GM21529 (cell line): ENCODE measurements around the gene ACOT9.
"Not testable (repeated sequence)": the region's sequence is repeated elsewhere in the genome, so short reads cannot be mapped to it uniquely, and the experiment has no call there.

Experiments
- ATAC-seq: cut with Tn5 transposase; IDR thresholded peaks from one replicate; pipeline ENCODE4 v1.9.1; 2021; ENCODE audit not compliant: unreplicated experiment

ACOT9 gene

DNA sequence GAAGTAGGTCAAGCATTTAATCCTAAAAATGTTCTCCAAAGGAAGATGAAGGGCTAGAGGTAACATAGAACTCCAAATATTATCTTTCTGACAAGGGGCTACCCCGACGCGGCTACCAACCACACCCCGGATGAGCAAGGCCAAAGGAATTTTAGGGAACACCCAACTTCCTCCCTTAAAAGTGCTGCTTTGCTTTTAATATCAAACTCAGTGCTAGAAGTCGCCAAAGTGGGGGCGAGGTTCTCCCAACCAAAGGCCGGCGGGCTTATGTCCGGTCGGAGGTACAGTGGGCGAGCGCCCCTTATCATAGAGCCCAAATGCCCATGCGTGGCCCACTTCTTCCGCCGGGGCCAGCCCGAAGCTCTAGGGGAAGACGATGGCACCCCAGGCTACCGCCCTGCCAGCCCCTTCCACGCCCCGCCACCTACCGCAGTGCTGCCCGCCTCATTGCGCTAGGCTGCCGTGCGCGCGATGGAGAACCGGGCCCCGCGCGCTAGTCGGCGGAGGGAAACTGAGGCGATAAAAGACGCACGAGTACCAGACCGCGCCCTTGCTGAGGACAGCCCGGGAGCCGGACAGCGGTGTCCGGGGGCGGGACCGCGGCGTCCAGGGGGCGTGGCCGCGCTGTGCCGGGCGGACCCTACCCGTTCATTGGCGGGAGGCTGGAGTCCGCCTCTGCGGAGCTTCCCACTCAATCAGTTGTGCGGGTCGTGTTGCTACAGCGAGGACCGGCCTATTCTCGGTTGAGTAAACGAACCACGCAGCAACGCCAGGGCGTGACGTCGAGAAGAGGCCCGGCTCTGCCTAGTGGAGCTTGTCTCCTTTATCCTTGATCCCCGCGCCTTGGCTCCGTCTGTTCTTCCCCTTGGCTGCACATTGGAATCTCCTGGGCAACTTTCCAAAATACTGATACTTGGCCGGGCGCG, at the start of gene ACOT9:
Gene ACOT9, minus strand, starts transcription at position 580 of the 926 bp plus-strand sequence. Its CDS starts 132 bp downstream, at position 448.
- ATAC-seq: peak; percentile 96

- ATAC-seq: no peak
Measured at GRCh38 chrX:23790155-23790497, 47.0 kb upstream of the ACOT9 start.

- no peak for ATAC-seq
Measured at GRCh38 chrX:23789386-23790154, 46.5 kb upstream of the ACOT9 start.

GRCh38 chrX:23788946-23789345, 45.9 kb upstream of the ACOT9 start:
- no peak for ATAC-seq

- ATAC-seq: no peak
Measured at GRCh38 chrX:23788521-23788920, 45.4 kb upstream of the ACOT9 start.

DNA sequence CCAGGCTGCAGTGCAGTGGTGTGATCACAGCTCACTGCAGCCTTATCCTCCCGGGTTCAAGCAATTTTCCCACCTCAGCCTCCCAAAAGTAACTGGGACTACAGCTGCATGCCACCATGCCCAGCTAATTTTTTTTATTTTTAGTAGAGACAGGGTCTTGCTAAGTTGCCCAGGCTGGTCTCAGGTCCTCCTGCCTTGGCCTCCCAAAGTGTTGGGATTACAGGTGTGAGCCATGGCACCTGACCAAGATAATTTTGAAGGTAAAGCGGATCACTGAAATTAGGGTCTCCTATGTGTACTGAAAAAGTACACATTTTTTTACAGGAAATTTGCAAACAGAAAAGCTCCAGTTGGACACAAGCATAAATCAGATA, 44.7 kb upstream of the ACOT9 start:
- ATAC-seq: no peak

GRCh38 chrX:23786268-23786815, 43.3 kb upstream of the ACOT9 start:
- no peak for ATAC-seq

DNA sequence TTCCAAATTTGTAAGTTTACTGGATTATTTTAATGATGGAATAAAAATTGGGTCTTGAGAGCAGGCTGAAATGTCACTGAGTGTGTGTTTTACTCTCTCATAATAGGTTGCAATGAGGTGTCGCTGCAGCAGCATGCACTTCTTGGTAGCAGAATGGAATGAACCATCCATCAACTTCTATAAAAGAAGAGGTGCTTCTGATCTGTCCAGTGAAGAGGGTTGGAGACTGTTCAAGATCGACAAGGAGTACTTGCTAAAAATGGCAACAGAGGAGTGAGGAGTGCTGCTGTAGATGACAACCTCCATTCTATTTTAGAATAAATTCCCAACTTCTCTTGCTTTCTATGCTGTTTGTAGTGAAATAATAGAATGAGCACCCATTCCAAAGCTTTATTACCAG, 42.5 kb upstream of the ACOT9 start:
- no peak for ATAC-seq

DNA sequence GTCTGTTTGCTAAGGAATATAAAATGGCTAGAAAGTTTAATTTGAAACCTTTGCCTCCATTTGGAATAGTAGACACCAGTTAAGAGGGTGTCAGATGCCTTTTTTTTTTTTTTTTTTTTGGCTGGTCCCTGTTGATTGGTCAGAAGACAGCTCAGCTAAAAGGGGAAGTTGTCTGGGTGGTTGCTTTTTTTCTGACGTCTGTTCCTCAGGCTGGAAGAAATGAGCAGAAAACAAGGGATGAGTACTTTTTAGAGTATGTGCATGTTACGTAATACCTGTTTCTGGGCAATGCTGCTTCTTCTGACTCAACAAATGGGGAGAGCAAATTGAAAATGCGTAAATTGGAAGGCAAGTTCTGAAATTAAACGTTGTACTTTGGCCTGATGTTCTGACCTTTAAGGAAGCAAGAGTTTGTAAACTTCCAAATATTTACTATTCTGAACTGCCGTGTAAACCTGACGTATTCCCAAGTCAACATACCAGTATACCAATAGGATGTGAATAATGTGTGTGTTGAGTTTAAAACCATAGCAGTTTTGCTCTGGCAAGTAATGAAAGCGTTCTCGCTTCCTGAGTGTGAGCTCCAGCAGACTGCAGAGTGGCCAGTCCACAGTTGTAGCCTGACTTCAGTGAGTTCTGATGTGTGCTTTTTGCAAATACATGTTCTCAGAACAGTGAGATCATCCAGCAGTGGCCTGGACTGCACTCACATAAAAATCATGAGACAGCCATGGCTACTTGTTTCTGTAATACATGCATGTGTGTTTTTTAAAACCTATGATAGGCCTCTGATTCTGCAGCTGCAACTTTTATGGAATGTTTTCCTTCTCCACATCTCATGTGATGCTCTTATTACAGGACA, 41.6 kb upstream of the ACOT9 start:
- ATAC-seq: no peak

DNA sequence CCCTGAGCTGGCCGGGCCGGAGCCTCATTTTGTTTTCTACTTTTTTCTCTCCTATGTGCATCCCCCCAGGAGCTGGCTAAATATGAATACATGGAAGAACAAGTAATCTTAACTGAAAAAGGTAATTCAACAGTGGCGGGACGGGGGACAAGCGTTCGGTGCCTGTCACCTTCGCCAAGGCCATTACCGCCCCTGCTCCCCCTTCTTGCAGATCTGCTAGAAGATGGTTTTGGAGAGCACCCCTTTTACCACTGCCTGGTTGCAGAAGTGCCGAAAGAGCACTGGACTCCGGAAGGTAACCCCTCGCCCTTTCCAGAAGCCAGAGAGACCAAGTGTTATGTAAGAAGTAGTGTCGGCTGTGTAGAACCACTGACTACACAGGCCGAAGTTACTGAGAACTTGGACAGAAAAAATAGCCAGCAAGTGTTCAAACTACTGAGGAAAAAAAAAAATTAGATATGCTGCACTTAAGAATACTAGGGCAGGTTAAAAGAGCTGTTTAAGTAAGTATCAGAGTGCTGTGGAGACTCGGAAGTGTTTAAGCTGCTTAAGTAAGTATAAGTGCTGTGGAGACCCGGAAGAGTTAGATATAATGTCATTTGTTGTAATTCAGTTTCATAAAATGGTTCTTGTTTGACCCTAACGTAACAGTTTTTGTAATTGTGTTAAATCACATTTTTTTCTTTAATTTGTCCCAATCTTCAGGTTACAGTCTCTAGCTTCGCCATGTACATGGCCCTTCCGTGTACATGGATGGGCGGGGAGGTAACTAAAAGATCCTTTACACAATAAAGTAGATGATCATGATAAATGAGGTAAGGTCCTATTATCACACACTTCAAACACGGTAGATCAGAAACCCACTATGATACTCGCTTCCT, 40.8 kb upstream of the ACOT9 start:
- ATAC-seq: no peak

DNA sequence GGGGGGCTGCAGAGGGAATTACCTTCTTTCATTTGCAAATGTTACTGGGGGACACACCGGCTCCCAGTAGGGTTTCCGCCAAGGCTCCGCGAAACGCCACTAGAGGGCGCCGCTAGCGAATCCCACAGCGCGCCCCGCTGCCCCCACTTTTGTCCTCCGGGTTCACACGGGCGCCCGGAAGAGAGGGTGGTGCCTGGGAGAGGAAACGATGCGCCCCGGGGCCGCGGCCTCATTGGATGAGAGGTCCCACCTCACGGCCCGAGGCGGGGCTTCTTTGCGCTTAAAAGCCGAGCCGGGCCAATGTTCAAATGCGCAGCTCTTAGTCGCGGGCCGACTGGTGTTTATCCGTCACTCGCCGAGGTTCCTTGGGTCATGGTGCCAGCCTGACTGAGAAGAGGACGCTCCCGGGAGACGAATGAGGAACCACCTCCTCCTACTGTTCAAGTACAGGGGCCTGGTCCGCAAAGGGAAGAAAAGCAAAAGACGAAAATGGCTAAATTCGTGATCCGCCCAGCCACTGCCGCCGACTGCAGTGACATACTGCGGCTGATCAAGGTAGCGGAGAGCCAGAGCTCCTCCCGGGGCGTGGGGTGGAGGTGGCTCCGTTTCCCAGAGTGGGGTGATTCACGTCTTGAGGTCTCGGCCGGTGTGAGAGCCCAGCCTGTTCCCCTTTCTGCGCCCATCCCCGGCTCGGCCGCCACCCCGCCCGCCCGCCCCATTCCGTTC, 40.0 kb upstream of the ACOT9 start, which contains the start of gene SAT1:
Gene SAT1, plus strand, starts transcription at position 311 of the 726 bp plus-strand sequence. Its CDS starts 179 bp downstream, at position 490.
- peak; percentile 85 for ATAC-seq

DNA sequence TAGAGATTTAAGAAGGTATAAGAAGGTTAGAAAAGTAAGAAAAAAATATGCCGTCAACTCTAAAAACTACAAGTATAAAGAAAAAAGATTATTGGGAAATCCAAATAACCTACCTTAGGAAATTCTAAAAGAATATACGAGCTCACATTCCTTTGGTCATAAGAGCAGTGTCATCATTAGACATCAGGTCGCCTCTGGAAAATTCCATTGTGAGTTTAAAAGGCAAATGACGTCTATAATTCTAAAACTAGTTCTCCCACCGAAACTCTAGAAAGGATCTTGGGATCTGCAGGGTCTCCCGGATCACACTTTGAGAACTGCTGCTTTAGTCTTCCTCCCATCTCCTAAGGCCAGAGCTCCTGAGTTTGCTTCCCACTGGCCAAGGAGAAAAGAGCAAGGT, 39.4 kb upstream of the ACOT9 start:
- no peak for ATAC-seq

DNA sequence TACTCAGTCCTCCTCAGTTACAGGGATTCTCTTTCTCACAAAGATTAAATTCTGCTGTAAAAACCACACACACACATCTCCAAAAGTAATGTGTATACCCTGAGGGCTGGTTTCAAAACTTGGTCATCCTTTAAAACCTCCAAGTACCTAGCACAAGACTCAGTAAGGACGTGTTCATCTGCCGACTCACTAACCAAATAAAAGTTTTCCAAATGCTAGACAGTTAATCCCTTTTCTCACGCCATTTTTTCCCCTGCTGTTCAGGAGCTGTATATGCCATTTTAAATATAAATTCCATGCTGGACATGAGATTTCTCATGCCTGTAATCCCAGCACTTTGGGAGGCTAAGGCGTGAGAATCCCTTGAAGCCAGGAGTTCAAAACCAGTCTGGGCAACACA, 35.9 kb upstream of the ACOT9 start:
- ATAC-seq: no peak

- no peak for ATAC-seq
Measured at GRCh38 chrX:23776363-23776762, 33.3 kb upstream of the ACOT9 start.

- ATAC-seq: peak; percentile 87
Measured at GRCh38 chrX:23773601-23774175, 30.6 kb upstream of the ACOT9 start.

DNA sequence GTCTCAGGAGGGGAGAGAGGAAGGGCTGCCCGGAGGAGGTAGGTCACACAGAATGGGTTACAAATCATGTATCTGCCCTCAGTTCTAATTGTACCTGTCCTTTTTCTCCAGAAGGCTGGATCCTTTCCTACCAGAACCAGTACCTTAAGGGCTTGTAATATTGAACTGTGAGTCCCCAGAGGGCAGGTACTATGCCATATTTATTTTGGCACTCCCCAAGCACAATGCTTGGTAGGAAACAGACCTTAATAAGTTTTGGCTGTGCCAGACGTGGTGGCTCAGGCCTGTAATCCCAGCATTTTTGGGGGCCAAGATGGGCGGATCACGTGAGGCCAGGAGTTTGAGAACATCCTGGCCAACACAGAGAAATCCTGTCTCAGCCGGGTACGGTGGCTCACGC, 28.0 kb upstream of the ACOT9 start:
- not testable (repeated sequence) for ATAC-seq

DNA sequence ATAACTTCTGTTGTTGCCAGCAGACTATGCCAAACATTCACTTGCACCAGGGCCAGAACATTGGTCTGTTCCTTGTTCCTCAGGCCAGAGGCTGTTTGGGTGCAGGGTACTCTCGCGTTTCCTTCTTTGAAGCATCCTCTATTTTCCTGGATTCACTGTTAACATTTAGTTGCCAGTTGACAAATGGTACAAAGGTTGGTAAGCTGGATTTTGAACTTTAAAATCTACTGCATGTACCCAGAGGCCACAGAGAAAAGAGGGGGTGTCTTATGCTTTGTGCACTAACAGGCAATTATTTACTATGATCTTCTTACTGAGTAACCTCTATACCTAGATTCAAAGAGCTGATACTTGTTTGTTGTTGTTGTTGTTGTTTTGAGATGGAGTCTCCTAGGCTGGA, 27.1 kb upstream of the ACOT9 start:
- no peak for ATAC-seq

DNA sequence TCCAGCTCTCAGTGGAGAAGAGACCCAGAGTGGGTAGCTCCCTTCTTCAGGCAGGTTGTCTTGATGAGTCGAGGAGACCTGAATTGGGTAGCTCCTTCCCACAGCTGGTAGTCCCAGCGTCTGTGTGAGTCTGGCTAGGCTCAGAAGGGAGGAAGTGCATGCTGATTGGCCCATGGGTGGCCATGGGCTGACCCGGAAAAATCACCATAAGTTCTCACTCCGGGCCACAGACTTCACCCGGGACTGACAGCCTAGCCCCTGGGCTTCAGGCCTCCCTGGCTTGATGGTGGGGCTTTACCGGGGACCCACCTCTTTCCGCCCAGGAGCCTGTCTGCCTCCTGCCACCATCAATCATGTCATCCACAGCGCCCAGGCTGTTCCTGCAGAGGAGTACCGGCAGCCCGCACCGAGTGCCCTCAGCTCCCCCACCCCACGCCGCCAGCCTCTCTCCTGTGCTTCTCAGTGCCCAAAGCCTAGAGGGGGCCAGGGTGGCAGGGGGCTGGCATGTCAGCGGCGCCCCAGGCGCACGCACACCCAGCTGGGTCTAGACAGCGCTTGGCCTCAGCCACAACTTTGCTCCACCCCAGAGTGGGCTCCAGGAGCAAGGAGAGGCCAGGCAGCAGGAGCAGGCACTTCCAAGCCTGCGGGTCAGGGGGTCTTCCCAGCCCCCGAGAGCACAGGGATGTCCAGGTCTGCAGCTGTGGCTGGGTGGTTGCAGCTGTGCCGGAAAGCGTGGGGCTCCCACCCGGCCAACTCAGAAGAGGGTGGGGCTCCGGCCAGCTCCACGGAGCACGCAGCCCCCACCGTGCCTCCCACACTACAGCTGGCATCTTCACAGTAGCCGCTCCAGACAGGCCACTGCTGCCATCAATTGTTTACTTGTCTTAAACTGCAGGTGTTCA, 23.8 kb upstream of the ACOT9 start:
- ATAC-seq: no peak
